ENCODE measurements around the gene PPP4R4.

PPP4R4 gene

DNA sequence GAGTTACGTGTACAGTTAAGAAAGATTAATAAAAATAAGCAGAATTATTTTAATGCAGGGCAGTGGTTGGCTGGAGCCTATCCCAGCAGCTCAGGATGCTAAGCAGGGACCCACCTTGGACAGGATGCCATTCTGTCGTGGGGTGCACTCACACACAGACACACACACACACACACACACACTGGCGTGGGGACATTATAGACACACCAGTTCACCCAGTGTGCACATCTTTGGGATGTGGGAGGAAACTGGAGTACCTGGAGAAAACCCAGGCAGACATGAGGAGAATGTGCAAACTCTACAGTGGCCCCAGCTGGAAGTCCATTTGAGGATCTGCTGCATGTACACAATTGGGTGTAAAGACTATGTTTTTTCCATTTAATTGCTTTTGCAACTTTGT lies 31.9 kb upstream of the PPP4R4 start:
- H3K9ac ChIP-seq (ENCODE audit: low read length): no peak overlapping the region
- no peaks in the 10 kb centered on the region for H3K79me2 ChIP-seq (ENCODE audit: insufficient read depth, low read length)
- no peak overlapping the region for H2AFZ ChIP-seq (ENCODE audit: low read length)
- no peaks in the 10 kb centered on the region for H3F3A ChIP-seq (ENCODE audit: insufficient read depth, low read length)
- H3K4me3 ChIP-seq (ENCODE audit: low read depth, low read length, poor library complexity, severe bottlenecking): no peak overlapping the region
- H3K9me2 ChIP-seq (ENCODE audit: low read depth, low read length): no peaks in the 10 kb centered on the region
- H3K4me1 ChIP-seq (ENCODE audit: insufficient read depth, low read length, severe bottlenecking): peaks cover 7% of the 10 kb centered on the region
- no peaks in the 10 kb centered on the region for H3K36me3 ChIP-seq (ENCODE audit: insufficient read depth, low read length)
- H4K20me1 ChIP-seq (ENCODE audit: insufficient read depth, low read length): no peaks in the 10 kb centered on the region
- no peak overlapping the region for H3K27ac ChIP-seq (ENCODE audit: low read depth, low read length, poor library complexity, severe bottlenecking)
- H3K9me3 ChIP-seq (ENCODE audit: low read length): no peaks in the 10 kb centered on the region
- no peak for TF ChIP-seq CTCF (IDR thresholded peaks at IDR 0.05; ENCODE audit: low read length)
- no peak for TF ChIP-seq EZH2 (IDR thresholded peaks at IDR 0.05; ENCODE audit: borderline replicate concordance, low read length)
- H3K4me2 ChIP-seq (ENCODE audit: low read length): no peak overlapping the region
- no peaks in the 10 kb centered on the region for H3K27me3 ChIP-seq (ENCODE audit: insufficient read depth, low read length)

DNA sequence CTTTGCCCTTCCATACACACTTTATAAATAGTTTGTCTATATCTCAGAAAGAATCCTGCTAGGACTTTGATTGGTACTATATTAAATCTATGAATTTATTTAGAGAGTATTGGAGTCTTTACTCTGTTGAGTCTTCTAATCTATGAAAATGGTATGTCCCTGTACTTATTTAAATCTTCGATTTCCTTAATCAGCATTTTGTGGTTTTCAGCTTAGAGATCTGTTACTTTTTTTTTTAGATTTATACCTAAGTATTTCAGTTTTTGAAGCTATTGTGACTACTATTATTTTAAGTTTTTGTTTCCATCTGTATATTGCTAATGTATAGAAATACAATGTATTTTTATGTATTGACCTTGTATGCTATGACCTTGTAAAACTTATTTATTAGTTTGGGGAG lies 31.3 kb upstream of the PPP4R4 start:
- no peaks in the 10 kb centered on the region for H3F3A ChIP-seq (ENCODE audit: insufficient read depth, low read length)
- no peaks in the 10 kb centered on the region for H3K27me3 ChIP-seq (ENCODE audit: insufficient read depth, low read length)
- H3K9ac ChIP-seq (ENCODE audit: low read length): no peak overlapping the region
- no peak overlapping the region for H3K4me3 ChIP-seq (ENCODE audit: low read depth, low read length, poor library complexity, severe bottlenecking)
- H3K79me2 ChIP-seq (ENCODE audit: insufficient read depth, low read length): no peaks in the 10 kb centered on the region
- no peak overlapping the region for H3K4me2 ChIP-seq (ENCODE audit: low read length)
- no peaks in the 10 kb centered on the region for H3K9me3 ChIP-seq (ENCODE audit: low read length)
- peaks cover 7% of the 10 kb centered on the region for H3K4me1 ChIP-seq (ENCODE audit: insufficient read depth, low read length, severe bottlenecking)
- H3K9me2 ChIP-seq (ENCODE audit: low read depth, low read length): no peaks in the 10 kb centered on the region
- H2AFZ ChIP-seq (ENCODE audit: low read length): no peak overlapping the region
- no peaks in the 10 kb centered on the region for H4K20me1 ChIP-seq (ENCODE audit: insufficient read depth, low read length)
- H3K27ac ChIP-seq (ENCODE audit: low read depth, low read length, poor library complexity, severe bottlenecking): no peak overlapping the region
- no peak for TF ChIP-seq CTCF (IDR thresholded peaks at IDR 0.05; ENCODE audit: low read length)
- TF ChIP-seq EZH2 (IDR thresholded peaks at IDR 0.05; ENCODE audit: borderline replicate concordance, low read length): no peak
- H3K36me3 ChIP-seq (ENCODE audit: insufficient read depth, low read length): no peaks in the 10 kb centered on the region

DNA sequence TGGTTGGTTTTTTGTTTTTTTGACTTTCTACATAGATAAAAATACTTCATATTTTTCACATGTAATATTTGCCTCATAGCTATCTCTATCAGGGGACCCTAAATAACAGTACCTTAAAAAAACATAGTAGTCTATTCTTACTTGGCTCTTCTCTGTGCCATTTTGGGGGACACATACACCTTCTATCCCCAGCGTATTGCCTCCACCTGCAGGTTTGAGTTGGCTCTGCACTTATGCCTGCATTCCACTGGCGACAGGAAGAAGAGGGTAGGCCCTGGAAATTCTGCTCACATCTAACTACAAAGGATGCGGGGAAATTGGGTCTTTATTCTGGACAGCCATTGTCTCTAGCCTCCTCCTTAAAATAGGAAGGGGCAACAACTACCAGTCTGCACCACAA lies 30.9 kb upstream of the PPP4R4 start:
- TF ChIP-seq EZH2 (IDR thresholded peaks at IDR 0.05; ENCODE audit: borderline replicate concordance, low read length): no peak
- peak; percentile 51 for TF ChIP-seq CTCF (IDR thresholded peaks at IDR 0.05; ENCODE audit: low read length)
- no peaks in the 10 kb centered on the region for H3K9me3 ChIP-seq (ENCODE audit: low read length)
- no peak overlapping the region for H2AFZ ChIP-seq (ENCODE audit: low read length)

More for the DNA sequence above, 30.9 kb upstream of the PPP4R4 start:
- Histone ChIP-seq H3K27me3 (ENCODE audit: insufficient read depth, low read length) (no peaks in the 10 kb centered on the region), H3K27ac (ENCODE audit: low read depth, low read length, poor library complexity, severe bottlenecking) (no peak overlapping the region), H3F3A (ENCODE audit: insufficient read depth, low read length) (no peaks in the 10 kb centered on the region), H3K4me3 (ENCODE audit: low read depth, low read length, poor library complexity, severe bottlenecking) (no peak overlapping the region), H3K9ac (ENCODE audit: low read length) (no peak overlapping the region), H3K4me2 (ENCODE audit: low read length) (no peak overlapping the region), H3K36me3 (ENCODE audit: insufficient read depth, low read length) (no peaks in the 10 kb centered on the region), H3K79me2 (ENCODE audit: insufficient read depth, low read length) (no peaks in the 10 kb centered on the region), H3K4me1 (ENCODE audit: insufficient read depth, low read length, severe bottlenecking) (peaks cover 7% of the 10 kb centered on the region), H3K9me2 (ENCODE audit: low read depth, low read length) (no peaks in the 10 kb centered on the region), H4K20me1 (ENCODE audit: insufficient read depth, low read length) (no peaks in the 10 kb centered on the region)

Measured in OCI-LY1 (cell line).